ENCODE data around the gene GLDN.

DNA sequence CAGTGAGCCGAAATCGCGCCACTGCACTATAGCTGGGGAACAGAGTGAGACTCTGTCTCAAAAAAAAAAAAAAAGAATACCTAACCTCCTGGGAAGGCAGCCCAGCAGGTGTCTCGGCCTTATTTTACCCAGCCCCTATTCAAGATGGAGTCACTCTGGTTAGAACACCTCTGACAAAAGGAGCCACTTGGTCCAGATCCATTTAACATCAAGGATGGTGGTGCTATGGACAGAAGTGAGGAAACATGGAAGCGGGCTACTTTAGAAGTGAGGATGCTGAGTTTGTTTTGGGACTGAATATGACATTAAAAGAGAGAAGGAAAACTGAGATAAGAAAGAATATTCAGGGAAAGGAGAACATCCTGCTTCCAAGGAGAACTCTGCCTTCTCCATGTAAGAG lies 14.7 kb downstream of the GLDN start:
- TF ChIP-seq, protein P1, sequence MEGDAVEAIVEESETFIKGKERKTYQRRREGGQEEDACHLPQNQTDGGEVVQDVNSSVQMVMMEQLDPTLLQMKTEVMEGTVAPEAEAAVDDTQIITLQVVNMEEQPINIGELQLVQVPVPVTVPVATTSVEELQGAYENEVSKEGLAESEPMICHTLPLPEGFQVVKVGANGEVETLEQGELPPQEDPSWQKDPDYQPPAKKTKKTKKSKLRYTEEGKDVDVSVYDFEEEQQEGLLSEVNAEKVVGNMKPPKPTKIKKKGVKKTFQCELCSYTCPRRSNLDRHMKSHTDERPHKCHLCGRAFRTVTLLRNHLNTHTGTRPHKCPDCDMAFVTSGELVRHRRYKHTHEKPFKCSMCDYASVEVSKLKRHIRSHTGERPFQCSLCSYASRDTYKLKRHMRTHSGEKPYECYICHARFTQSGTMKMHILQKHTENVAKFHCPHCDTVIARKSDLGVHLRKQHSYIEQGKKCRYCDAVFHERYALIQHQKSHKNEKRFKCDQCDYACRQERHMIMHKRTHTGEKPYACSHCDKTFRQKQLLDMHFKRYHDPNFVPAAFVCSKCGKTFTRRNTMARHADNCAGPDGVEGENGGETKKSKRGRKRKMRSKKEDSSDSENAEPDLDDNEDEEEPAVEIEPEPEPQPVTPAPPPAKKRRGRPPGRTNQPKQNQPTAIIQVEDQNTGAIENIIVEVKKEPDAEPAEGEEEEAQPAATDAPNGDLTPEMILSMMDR (IDR thresholded peaks at IDR 0.05), result no peak
- TF ChIP-seq, protein P2, sequence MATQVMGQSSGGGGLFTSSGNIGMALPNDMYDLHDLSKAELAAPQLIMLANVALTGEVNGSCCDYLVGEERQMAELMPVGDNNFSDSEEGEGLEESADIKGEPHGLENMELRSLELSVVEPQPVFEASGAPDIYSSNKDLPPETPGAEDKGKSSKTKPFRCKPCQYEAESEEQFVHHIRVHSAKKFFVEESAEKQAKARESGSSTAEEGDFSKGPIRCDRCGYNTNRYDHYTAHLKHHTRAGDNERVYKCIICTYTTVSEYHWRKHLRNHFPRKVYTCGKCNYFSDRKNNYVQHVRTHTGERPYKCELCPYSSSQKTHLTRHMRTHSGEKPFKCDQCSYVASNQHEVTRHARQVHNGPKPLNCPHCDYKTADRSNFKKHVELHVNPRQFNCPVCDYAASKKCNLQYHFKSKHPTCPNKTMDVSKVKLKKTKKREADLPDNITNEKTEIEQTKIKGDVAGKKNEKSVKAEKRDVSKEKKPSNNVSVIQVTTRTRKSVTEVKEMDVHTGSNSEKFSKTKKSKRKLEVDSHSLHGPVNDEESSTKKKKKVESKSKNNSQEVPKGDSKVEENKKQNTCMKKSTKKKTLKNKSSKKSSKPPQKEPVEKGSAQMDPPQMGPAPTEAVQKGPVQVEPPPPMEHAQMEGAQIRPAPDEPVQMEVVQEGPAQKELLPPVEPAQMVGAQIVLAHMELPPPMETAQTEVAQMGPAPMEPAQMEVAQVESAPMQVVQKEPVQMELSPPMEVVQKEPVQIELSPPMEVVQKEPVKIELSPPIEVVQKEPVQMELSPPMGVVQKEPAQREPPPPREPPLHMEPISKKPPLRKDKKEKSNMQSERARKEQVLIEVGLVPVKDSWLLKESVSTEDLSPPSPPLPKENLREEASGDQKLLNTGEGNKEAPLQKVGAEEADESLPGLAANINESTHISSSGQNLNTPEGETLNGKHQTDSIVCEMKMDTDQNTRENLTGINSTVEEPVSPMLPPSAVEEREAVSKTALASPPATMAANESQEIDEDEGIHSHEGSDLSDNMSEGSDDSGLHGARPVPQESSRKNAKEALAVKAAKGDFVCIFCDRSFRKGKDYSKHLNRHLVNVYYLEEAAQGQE (IDR thresholded peaks at IDR 0.05; ENCODE audit: insufficient read depth in 1 of 2, low read depth in 2 of 2, low read length in 1 of 2), result no peak
- TF ChIP-seq TCF7L2 (IDR thresholded peaks at IDR 0.05; ENCODE audit: low read depth, low read length), result no peak
